NCI-H526 (cell line): ENCODE measurements around the gene TPRKB.
"Not testable (repeated sequence)": the region's sequence is repeated elsewhere in the genome, so short reads cannot be mapped to it uniquely, and the experiment has no call there.

Source experiments
- DNase-seq, 2 experiments: peaks; one replicate each; lab custom pipeline; 2025; lab: John Stamatoyannopoulos, UW

Gene TPRKB

DNA sequence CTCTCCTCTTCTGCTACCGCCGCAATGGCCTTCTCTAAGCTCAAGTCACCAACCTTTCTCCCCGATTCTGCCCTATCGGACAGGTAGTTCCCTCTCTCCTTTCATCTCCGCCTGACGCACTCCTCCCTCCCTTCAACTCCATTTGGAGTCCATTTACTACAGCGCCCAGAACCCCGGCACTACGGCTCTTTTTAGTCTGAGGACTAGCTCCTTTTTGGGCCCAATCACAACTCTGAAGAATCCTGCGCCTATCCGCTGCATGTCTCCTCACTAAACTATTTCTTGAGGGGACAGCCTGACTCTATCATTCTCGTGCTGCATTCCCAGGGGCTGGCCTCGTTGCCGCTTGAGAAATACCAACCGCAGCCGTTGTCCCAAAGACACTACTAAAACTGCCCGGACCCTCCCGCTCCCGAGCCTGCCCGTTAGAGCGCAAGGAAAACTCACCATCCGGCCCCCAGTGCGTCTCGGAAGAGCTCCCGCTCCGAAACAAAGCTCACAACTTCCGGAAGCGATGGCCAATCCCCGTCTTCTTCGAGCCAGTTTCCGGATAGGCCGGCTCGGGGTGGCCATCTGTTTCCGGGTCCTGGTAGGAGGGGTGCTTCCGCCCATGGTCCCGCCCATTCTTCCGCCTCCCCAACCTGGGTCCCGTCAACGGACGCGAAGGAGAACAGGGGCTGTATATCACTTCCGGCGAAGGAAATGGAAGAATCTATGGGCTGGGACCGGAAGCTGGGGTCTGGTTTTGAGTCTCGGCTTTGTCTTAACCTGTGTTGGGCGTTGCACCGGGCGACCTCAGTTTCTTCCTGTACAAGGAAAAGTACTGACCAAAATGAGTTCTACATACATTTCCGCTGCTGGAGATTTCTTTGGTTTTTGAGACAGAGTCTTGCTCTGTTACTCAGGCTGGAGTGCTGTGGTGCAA is at the start of gene TPRKB:
TSS of gene TPRKB (minus strand) at position 491 of the 925 bp plus-strand sequence. CDS start 2,776 bp downstream, outside the sequence.
- peak; percentile 94 to 97 for DNase-seq

DNA sequence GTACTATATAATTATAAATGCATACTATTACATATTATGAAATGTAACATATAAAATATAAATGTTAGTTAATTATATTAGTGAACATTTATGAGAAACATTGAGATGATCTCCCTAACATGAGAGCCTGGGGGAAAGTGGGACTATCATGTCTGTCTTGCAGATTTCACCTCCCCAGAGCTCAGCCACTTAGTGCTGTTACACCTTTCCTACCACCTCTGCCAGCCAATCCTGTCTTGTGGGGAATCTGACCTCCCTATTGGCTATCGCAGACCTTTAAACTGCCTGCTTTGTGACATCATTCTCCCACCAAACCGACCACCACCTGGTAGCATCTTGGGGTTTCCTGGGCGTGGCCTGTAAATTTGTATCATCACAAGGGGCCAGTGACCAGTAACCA is 46.7 kb upstream of the TPRKB start, which contains the start of gene C2orf78:
TSS of gene C2orf78 (plus strand) at position 301 of the 400 bp plus-strand sequence. CDS start 127 bp downstream, outside the sequence.
- DNase-seq = not testable (repeated sequence)

GRCh38 chr2:73783402-73783801 is 46.3 kb upstream of the TPRKB start:
- not testable (repeated sequence) for DNase-seq

- DNase-seq = no peak
Measured at GRCh38 chr2:73780237-73780582, 43.1 kb upstream of the TPRKB start.

DNA sequence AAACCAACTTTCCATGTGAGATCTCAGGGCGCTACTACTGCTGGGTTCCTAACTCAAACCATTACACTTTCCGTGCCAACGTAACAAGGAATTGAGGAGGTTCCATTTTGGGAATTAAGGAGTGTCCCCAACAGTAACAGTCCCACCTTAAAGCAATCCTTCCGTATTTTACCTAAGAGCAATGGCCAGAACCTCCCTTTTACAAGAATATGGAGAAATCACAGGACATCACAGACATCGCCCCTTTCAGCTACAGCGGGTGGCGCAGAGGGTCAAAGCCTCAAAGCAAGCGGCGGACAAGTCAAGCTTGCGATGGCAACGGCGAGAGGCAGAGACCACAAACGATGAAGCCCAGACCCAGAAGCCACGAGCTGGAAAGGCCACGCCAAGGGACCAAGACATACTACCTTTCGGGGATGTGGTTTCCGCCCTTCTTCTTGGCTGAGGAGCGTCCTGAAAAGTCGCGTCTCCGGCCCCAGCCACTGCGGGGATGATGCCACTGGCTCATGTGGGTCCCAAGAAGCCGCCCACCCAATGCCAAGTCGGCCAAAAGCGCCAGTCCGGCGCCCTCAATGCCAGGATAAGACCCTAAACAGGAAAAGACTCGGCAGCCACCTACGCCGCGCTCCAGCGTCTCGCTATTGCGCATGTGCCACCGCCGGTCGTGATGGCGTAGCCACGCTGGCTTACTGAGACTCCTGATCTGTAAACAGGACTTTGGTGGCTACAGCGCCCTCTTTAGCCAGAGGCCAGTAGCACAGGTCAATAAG is 42.5 kb upstream of the TPRKB start, which contains the start of gene DUSP11:
TSS of gene DUSP11 (minus strand) at position 637 of the 770 bp plus-strand sequence. CDS start at position 508, 129 bp downstream.
- DNase-seq = peak; percentile 91 to 96

GRCh38 chr2:73778867-73779466 is 41.8 kb upstream of the TPRKB start:
- DNase-seq = not testable (repeated sequence)

GRCh38 chr2:73776869-73777519 is 39.8 kb upstream of the TPRKB start:
- DNase-seq = no peak

- DNase-seq = no peak
Measured at GRCh38 chr2:73776381-73776780, 39.2 kb upstream of the TPRKB start.

GRCh38 chr2:73772819-73773218 is 35.7 kb upstream of the TPRKB start:
- no peak for DNase-seq

DNA sequence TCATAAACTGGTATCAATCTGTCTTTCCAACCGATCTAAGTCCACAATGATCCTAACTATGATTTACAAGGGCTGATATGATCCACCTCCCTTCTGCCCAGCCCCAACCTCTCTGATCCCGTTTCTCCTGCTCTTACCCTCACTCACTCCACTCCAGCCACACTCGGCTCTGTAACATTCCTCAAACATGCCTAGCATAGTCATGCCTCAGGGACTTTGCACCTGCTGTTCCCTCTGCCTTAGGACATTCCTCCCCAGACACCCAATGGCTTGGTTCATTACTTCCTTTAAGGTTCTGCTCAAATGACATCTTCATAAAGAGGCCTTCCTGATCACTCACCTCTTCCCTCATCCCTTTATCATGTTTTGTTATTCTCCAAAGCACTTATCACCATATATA is 33.6 kb upstream of the TPRKB start:
- no peak for DNase-seq

GRCh38 chr2:73766994-73767393 is 29.8 kb upstream of the TPRKB start:
- DNase-seq = no peak

DNA sequence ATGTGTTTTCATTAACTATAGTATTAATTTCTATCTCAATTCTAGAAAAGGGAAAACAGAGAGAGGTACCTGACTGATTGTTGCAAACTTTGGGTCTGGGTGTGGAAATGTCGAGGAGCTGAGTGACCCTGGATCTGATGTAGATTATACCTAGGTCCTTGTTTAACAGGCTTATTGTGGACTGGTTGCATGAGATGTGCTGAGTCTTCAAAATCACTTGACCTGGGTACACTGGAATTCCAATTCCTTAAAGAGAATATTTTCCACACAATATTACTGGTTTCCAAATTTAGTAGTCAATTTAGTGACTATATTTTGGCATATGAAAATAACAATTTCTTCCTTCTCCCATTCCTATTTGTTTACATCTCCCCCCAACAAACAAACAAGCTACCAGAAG is 29.2 kb upstream of the TPRKB start:
- DNase-seq = no peak

GRCh38 chr2:73764945-73765344 is 27.8 kb upstream of the TPRKB start:
- no peak for DNase-seq

DNA sequence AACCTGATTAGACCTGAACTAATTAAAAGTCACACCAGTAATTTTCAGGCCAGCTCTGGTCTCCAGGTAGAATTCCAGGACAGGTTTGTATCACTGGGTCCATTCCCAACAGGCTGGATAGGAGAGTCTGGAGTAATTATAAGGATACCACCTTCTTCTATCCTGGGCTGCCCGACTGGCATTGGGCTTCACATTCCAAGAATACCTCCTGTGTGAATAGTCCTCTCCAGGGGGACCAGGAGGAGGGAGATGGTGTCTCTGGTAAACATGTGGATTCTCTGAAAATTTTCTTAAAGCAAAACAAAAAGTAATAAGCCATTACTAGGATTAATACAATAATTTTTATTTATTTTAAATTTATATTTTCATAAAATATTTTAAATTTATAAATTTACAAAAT is 25.4 kb upstream of the TPRKB start:
- no peak for DNase-seq

GRCh38 chr2:73759904-73760303 is 22.8 kb upstream of the TPRKB start:
- DNase-seq = no peak

- no peak for DNase-seq
Measured at GRCh38 chr2:73759285-73759764, 22.2 kb upstream of the TPRKB start.

- not testable (repeated sequence) for DNase-seq
Measured at GRCh38 chr2:73754332-73754731, 17.2 kb upstream of the TPRKB start.

GRCh38 chr2:73749314-73749713 is 12.2 kb upstream of the TPRKB start:
- DNase-seq = no peak

- DNase-seq = no peak
Measured at GRCh38 chr2:73746877-73747208, 9.7 kb upstream of the TPRKB start.

GRCh38 chr2:73746015-73746876 is 9.1 kb upstream of the TPRKB start:
- no peak for DNase-seq

- DNase-seq = no peak
Measured at GRCh38 chr2:73740767-73741166, 3.6 kb upstream of the TPRKB start.
